Measurements from ENCODE around the gene PPM1H. TPM values are rescaled to one million over a fixed set of nuclear protein-coding genes. Genes with fewer than 3 reads are reported as not detected.
A peak's percentile ranks its signal among the peaks of the same experiment; 100 is the strongest.
"Not testable (repeated sequence)": the region's sequence is repeated elsewhere in the genome, so short reads cannot be mapped to it uniquely, and the experiment has no call there.

Gene PPM1H
- total RNA-seq, 1 experiment from 2014 or later = 18.9 TPM

DNA sequence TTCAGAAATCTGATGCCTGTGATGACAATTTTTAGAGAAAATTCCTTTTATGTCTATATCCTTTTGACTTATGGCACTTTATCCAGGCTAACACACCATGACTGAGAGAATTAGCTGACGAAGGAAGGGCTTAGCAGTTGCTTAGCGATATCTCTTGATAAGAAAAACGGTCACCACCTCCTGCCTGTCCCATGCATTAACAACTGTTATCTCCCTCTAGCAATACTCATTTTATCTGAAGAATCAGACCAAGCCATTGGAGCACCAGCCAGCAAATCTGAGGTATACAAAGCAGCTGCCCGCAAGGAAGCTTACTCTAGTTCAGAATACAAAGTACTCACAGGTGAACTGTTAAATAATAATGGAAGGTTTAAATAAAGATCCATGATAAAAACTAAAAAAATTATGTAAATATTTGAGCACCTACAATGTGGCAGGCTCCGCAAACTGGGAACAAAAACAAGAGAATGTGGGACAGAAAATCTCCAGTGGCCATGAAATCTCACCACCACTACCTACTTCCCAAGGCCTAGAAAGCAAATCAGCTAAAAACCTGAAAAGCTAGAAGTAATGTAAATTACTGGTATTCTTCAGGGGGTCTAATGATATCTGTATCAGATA is 24.3 kb downstream of the PPM1H start:
- no peak for DNase-seq (ENCODE audit: low spot score)

DNA sequence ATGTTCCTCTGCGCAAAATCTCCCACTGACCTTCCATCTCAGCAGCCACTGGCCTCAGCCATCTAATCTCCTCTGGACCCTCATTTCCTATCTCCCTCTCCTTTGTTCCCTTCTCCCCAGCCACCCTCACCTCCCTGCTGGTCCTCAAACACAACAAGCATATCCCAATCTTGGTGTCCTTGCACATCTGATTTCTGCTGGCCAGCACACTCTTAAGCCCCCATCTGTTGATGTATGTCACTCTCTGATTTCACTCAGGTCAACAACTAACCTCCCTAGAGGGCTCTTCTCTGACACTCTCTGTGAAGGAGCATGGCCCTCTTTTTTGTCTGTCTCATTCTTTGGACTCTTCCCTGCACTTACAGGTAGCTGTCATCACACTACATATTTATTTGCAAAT is 25.6 kb downstream of the PPM1H start:
- DNase-seq (ENCODE audit: low spot score) = no peak

DNA sequence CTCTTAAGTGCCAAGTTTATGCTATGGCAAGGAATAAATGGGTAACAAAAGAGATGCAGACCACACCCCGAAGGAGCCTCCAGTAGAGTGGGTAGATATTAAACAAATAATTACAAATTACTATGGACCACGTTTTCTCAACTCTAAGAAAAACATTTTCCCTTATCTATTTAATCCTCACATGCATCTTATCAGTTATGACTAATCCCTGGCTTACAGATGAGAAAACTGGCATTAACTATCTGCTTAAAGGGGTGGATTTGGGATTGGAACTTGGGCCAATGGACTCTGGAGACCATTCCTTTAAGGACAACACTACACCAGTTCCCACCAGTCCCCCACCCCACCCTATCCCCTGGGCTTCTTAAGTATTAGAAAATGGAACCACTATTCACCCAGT is 26.3 kb downstream of the PPM1H start:
- no peak for DNase-seq (ENCODE audit: low spot score)

DNA sequence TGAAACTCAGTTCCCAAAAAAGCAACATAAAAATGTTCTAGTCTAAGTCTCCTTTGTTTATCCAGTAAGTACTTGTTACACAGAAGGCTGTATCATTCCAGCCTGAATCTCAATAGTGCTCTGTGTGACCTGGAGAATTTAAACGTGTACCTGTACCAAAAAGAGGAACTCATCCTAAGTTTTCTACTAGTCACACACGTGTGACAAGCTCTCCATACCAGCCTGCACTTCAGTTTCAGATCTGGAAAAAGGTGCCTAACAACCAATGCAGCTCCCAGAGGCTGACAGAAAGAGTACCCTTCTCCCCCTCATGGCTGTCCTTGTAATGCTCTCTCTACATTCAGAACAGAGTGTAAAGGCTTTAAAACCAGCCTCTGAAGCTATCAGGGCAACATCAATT is 27.4 kb downstream of the PPM1H start:
- no peak for DNase-seq (ENCODE audit: low spot score)

DNA sequence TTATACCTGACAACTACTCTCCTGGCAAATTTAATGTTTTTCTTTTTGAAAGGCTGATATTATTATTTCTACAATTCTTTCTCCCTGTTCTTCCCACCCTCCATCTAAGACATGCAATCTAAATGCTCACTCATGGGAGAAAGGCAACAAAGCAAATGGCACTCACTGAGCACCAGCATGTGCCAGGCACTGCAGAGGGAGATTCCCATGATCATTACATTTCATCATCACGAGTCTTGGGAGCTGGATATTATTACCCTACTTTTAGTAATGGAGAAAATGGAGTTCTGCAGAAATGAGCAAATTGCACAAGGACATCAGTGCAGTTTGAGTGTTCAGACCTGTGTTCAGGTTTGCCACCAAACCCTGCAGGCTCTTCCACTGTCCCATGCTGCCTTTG is 27.9 kb downstream of the PPM1H start:
- no peak for DNase-seq (ENCODE audit: low spot score)

DNA sequence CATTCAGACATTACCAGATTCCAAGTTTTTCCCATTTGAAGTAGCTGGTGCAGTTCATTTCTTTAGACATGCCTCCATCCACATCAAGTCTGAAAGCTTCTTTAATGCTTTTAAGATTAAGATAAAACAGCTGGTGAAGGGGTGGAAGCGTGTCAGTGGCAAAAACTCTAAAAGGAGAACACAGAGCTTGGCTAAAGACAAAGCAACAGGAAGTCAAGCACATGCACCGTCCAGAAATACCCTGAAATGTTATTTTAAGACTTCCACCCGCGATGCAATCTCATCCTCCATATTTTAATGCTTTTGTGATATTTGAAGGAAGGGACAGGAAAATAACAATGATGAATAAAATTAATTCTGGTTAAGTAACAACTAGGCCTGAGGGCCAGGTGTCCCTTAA is 31.8 kb downstream of the PPM1H start:
- no peak for DNase-seq (ENCODE audit: low spot score)

DNA sequence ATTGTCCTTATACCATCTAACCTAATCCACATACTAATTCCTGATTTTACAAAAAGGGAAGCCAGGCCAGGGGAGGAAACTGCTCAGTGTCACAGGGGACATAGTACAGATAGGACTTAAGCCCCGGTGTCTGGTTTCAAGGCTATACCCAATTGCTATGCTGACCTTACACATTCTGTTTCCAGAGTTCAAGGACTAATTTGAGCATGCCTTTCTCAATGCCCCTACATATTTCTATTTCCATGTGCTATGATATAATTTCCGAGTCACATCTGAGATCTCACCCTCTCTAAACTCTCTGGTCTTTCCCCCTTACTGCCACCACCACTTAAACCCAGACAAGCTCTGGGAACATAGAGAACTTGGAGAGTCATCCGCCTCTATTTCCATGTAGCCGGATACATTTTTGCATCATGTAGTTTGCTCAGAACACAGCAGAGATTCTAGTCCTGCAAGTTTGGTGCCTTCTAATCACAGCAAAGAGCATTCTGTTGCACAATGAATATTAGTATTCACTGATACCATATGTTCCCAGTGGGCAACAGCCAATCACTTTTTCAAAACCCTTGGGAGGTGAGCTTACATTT is 34.2 kb downstream of the PPM1H start:
- no peak for DNase-seq (ENCODE audit: low spot score)

DNA sequence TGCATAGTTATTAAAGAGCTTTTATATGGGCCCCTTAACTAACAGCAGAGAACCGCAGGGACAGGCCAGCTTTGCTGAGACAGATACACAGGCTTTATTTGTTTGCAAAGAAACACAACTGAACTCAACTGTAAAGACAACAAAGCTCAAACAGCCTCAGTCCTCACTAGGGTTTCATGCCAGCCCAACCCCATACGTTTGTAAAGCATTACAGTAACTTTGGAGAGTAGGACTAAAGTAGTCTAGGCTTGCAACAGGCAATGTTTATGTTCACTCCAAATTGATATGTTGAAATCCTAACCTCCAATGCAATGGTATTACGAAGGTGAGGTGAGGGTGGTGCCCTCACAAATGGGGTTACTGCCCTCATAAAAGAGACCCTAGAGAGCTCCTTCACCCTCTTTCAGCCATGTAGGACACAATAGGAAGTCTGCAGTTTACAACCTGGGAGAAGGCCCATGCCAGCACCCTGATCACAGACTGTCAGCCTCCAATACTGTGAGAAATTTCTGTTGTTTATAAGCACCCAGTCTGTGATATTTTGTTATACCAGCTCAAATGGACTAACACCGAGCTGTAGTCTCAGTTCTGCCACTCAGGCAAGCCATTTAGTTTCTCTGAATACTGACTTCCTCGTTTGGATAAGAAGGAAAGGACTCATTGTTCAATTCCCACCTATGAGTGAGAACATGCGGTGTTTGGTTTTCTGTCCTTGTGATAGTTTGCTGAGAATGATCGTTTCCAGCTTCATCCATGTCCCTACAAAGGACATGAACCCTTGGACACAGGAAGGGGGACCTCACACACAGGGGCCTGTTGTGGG is 35.2 kb downstream of the PPM1H start:
- no peak for DNase-seq (ENCODE audit: low spot score)

DNA sequence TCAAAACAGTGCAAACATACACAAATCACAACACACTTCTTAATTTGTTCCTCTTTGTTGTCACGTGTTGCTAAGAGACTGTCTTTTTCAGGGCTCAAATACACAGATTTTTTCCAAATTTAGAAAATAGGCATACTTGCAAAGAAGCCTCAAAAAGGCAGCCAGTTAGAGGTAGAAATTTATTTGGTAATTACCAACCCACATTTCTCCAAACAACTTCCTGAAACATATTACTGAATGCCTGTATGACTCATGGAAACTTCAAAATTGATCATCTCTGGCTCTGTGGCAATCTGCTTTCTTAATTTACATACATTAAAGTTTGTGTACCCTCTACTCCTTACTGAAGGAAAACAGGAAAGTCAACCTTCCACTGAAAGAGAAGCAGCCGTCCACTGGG is 36.4 kb downstream of the PPM1H start:
- DNase-seq (ENCODE audit: low spot score) = peak; percentile 8

DNA sequence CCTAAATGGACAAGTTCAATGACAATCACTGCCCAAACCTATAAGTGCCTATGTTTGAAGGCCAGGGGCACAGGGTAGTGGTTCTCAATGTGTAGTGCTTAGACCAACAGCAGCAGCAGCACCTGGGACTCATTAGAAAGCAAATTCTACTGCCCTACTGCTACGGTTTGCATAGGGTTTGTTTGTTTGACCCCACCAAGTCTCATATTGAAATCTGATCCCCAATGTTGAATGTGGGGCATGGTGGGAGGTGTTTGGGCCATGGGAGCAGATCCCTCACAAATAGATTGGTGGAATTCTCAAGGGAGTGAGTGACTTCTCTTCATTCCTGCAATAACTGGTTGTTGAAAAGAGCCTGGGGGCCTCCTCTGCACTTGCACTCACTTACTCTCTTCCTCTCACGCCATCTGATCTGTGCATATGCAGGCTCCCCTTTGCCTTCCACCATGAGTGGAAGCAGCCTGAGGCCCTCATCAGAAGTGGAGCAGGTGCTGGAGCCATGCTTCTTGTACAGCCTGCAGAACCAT is 39.5 kb downstream of the PPM1H start:
- DNase-seq (ENCODE audit: low spot score) = no peak

DNA sequence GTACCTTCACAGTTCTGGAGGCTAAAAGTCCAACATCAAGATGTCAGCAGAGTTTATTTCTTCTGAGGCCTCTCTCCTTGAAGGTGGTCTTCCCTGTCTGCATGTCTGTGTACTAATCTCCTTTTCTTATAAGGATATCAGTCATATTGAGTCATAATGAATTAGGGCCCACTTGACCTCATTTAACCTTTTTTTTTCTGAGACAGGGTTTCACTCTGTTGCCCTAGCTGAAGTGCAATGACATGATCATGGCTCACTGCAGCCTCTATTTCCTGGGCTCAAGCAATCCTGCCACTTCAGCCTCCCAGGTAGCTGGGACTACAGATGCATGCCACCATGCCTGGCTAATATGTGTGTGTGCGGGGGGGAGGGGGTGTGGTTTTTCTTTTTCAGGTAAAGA is 41.7 kb downstream of the PPM1H start:
- no peak for DNase-seq (ENCODE audit: low spot score)

DNA sequence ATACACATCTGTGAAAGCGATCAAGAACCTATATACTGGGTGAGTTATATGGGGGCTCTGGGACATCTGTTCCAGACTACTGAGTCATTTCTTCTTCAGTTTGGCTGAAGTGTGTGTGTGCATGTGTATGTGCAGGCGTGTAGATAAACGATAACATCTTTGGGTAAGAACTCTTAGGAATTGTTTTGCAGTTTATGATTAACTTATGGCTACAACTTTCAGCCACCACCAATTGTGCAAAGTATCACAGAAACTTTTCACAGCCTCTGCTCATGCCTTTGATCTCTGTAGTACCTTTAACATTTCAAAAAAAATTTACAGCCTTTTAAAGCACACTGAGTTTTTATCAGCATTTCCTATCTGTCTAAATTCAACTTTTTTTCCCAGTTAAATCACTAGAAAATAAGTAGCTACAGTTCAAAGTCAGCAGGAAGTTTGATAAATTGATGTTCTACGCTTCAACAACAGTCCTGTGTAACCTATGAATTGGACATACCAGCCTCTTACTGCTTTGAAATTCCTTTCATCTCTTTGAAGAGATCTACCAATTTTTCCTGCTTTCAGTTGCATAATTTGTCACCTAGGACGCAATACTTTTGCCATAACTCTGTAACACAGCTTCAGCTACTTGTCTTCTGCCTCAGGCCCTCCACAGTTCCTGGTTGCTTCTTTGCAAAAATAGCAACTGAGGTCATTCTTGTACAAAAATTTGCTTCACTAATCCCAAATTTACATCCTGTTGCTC is 43.0 kb downstream of the PPM1H start:
- DNase-seq (ENCODE audit: low spot score) = peak; percentile 50

DNA sequence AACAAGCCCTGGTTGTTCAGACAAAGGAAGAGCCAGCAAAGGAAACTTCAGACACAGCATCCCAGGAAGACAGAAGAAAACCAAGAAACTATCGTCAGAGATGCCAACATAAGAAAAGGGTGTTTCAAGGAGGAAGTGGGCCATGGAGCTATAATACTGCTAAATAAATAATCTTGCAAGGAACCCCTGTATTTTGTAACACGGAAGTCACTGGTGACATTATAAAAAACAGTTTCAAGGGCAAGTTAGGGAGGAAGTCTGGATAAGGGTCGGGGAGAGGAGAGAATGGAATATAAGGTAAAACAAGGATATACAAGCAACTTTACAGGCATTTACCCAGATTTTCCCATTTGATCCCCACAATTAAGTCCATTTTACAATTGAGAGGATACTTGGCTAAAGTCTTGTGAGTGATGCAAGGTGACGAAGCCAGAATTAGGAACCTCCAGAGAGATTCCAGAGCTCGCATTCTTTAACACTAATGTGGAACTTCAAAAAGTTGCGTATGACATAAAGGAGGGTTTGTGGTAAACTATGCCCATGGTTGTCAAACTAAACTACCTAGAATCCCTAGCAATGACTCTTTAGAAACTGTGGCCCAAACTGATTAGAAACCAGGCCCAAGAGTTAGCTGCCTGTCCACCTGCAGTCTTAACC is 46.4 kb downstream of the PPM1H start:
- no peak for DNase-seq (ENCODE audit: low spot score)

DNA sequence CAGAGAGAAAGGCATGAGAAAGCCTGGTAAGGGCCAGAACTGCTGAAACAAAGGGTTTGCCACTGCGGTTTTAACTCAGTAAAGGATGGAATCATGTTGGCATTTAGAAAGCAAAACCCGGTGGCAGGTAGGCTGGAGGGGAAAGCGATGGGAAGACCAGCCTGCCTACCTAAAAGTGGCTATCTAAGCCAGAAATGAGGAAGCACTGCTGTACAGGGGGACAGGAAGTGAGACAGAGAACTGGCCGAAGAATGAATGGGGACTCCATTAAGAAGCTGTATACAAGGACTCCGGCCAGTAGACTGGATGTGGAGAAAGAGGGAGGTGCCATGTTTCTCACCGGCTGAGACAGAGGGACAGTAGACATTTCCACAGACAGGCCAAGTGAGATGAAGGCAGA is 48.2 kb downstream of the PPM1H start:
- DNase-seq (ENCODE audit: low spot score) = no peak

DNA sequence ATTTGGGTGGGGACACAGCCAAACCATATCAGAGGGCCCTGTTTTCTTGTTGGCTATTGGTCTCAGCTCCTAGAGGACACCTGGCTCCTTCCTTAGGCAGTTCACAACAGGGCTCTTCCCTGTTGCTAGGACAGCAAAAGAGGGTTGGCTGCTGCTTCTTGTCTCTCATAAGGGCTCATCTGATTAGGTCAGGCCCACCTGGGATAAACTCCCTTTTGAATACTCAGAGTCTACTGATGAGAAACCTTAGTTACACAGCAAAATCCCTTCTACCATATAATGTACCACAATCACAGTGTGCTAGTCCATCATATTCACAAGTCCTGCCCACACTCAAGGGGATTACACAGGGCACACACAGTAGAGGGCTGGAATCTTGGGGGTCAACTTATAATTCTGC is 49.7 kb downstream of the PPM1H start:
- no peak for DNase-seq (ENCODE audit: low spot score)

DNA sequence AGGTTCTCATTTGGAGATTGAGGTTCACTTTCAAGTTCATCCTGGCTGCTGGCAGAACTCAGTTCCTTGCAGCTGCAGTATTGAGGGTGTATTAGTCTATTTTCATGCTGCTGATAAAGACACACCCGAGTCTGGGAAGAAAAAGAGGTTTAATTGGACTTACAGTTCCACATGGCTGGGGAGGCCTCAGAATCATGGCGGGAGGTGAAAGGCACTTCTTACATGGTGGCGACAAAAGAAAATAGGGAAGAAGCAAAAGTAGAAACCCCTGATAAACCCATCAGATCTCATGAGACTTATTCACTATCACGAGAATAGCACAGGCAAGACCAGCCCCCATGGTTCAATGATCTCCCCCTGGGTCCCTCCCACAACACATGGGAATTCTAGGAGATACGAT is 50.1 kb downstream of the PPM1H start:
- not testable (repeated sequence) for DNase-seq (ENCODE audit: low spot score)

DNA sequence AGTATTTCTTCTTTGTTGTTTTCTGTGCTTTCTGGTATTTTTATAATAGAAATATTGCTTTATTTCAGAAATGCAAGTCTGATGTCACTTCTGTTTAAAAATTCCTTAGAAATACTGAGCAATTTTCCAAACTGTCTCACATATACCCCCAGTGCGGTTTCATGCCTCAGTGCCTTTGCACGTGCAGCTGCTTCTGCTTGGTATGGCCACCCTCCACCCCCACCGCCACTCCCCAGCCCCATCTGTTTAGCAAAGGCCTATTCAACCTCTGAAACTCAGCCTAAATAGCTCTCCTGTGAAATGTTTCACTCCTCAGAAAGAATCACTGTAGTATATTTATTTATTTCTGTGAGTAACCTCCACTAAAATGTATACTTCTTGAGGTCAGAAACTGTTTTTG is 52.3 kb downstream of the PPM1H start:
- no peak for DNase-seq (ENCODE audit: low spot score)

DNA sequence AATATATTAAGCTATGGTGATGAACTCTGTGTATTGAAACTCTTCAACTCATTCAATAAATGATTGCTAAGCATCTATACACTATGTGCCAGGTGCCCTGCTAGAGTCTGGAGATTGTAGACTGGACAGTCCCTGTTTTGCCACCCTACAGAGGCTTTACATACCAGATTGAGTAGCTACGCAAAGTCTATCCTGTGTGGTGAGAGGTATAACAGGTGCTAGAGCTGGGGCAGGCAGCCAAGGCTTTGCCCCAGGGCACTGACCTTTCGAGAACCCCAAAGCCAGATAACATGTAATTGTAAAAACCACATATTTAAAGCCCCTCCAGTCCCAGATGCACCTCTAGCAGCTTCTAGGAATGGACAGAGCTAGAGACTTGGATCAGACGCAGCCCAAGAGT is 52.8 kb downstream of the PPM1H start:
- no peak for DNase-seq (ENCODE audit: low spot score)

DNA sequence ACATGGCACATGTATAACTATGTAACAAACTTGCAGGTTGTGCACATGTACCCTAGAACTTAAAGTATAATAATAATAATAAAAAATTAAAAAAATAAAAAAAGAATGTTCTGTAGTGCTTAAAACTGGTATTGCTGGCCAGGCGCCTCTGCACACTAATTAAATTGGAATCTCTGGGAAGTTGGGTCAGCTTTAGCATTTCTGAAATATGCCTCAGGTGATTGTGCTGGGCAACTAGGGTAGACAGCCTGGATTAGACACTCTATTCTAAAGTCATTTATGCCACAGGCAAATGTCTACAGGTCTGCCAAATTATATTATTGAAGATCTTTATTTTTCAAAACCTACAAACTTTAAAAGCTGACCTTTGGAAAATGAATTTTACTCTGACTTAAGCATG is 55.3 kb downstream of the PPM1H start:
- DNase-seq (ENCODE audit: low spot score) = no peak

DNA sequence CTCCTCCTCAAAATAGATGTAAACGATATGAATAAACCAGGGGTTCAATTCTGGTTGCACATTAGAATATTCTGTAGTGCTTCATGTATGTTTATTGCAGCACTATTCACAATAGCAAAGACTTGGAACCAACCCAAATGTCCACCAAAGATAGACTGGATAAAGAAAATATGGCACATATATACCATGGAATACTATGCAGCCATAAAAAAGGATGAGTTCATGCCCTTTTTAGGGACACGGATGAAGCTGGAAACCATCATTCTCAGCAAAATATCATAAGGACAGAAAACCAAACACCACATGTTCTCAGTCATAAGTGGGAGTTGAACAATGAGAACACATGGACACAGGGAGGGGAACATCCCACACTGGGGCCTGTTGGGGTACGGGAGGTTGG is 55.7 kb downstream of the PPM1H start:
- DNase-seq (ENCODE audit: low spot score) = not testable (repeated sequence)

DNA sequence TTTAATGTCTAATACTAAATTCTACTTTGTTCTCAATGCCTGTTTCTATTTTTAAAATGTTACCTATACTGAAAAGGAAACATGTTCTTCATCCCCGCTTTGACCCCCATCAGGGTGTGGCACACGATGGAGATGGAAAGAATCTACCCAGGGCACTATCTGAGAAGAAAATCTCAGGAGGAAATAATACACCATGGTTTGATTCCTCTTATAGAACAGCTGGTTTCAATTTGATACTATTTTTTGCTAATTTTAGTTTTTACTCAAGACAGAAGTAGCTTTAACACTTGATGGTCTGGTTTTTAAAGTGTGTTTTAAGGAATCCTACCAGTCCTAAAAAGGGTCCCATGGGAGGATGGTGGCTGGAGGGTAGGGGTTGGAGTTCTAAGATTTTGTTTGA is 56.7 kb downstream of the PPM1H start:
- no peak for DNase-seq (ENCODE audit: low spot score)

All from HT-29 (cell line).